CD4-positive, CD25-positive, alpha-beta regulatory T cell (primary cell): ENCODE data around the gene C13orf46. TPM values are rescaled to one million over a fixed set of nuclear protein-coding genes. Genes with fewer than 3 reads are reported as not detected.

Experiments used
- ATAC-seq, 2 donors: fragments of 150-1000 bp; cut with Tn5 transposase; one replicate each; pipeline ENCODE4 v1.10.0; 2021; ENCODE audit warnings: low read depth in 2 of 2, moderate number of reproducible peaks in 2 of 2, moderate library complexity in 1 of 2
- DNase-seq, 3 donors: peaks; one replicate each; pipeline versions ENCODE4 v3.0.0 to v3.0.0-alpha.2; 2012 to 2022; ENCODE audit warnings: mixed read lengths in 1 of 3
- H3K27ac ChIP-seq: one replicate; pipeline ENCODE4 v1.7.0; 2013; ENCODE audit warnings: mild to moderate bottlenecking, low read length; ENCODE audit not compliant: insufficient read depth, poor library complexity, severe bottlenecking
- H3K27me3 ChIP-seq: one replicate; pipeline ENCODE4 v1.7.0; 2013; ENCODE audit warnings: low read length; ENCODE audit not compliant: control insufficient read depth, insufficient read depth
- H3K36me3 ChIP-seq: one replicate; pipeline ENCODE4 v1.7.0; 2013; ENCODE audit warnings: mild to moderate bottlenecking, low read length, moderate library complexity; ENCODE audit not compliant: control insufficient read depth, insufficient read depth
- H3K4me1 ChIP-seq: 2 replicates; pipeline ENCODE4 v1.7.0; 2013; ENCODE audit warnings: mild to moderate bottlenecking, low read length; ENCODE audit not compliant: insufficient read depth, control insufficient read depth, poor library complexity, severe bottlenecking
- H3K4me3 ChIP-seq: one replicate; pipeline ENCODE4 v1.7.0; 2013; ENCODE audit warnings: low read depth, mild to moderate bottlenecking, low read length, moderate library complexity
- H3K9me3 ChIP-seq, 2 experiments: 1 replicate in 1 of 2; 2 replicates in 1 of 2; pipeline ENCODE4 v1.7.0; 2013; ENCODE audit warnings: low read length in 2 of 2, mild to moderate bottlenecking in 1 of 2, moderate library complexity in 1 of 2; ENCODE audit not compliant: control insufficient read depth in 2 of 2
- H3K27ac Mint-ChIP-seq, 3 donors: one replicate each; pipeline ENCODE4 v1.8.0; 2020 to 2022; ENCODE audit warnings: mild to moderate bottlenecking in 3 of 3, mixed read lengths in 3 of 3, moderate library complexity in 2 of 3
- H3K27me3 Mint-ChIP-seq: one replicate; pipeline ENCODE4 v1.8.0; 2022; ENCODE audit warnings: mild to moderate bottlenecking, mixed read lengths
- H3K36me3 Mint-ChIP-seq: one replicate; pipeline ENCODE4 v1.8.0; 2020; ENCODE audit warnings: mixed read lengths
- H3K4me1 Mint-ChIP-seq, 4 donors: one replicate each; pipeline ENCODE4 v1.8.0; 2020 to 2022; ENCODE audit warnings: mixed read lengths in 4 of 4, mild to moderate bottlenecking in 1 of 4
- H3K4me3 Mint-ChIP-seq, 4 donors: one replicate each; pipeline ENCODE4 v1.8.0; 2020 to 2022; ENCODE audit warnings: mild to moderate bottlenecking in 4 of 4, mixed read lengths in 4 of 4, moderate library complexity in 3 of 4
- H3K9me3 Mint-ChIP-seq, 7 donors: one replicate each; pipeline ENCODE4 v1.8.0; 2020 to 2022; ENCODE audit warnings: mixed read lengths in 7 of 7, mild to moderate bottlenecking in 3 of 7, moderate library complexity in 2 of 7
- polyA plus RNA-seq, 4 donors: library from polyadenylated mRNA; unstranded; fragments of 300-500 nt; fragmentation: Illumina TruSeq; gene quantifications; one replicate each; pipeline ENCODE4 v1.2.3, GENCODE V29; 2021
- total RNA-seq: library from RNA; stranded (reverse); gene quantifications from one replicate; pipeline ENCODE4 v1.2.3, GENCODE V29; 2022

The C13orf46 gene
- total and polyA plus RNA-seq, 5 donors from 2014 or later: 0.16 to 21.2 (median 0.55) TPM

DNA sequence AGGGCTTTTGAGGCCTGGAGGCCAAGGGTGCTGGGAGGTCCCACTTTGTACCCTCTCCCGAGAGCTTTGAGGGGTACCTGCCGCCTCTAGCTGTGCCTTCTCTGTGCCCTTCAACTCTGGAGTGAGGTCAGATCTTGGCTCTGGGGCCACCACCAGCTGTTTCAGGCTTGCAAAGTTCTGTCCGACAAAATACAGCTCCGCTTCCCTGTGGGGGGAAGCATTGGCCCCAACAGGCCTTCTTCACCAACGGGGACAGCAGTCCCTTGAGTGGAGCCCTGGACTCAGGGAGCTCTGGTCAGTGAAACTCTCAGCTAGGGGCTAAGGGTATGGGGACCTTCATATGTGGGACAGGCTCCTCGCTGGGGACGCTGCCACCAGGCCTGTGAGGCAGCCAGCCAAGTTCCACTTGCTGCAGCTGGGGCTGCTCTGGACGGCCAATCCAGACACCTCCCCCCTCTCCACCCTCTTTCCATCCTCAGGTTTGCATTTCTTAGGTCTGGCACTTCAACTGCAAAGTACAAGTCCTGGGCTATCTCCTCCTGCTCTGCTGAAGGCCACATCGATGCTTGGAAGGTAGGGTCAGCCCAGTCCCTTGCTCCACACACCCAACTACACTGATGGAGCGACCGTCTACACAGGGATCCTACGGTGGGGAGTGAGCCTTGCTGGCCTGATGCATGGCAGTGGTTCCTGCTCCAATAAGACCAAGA is 46.8 kb downstream of the C13orf46 start:
- peaks cover 0 to 5% (median 2%) of the 10 kb centered on the region in 4 donors for H3K4me1 Mint-ChIP-seq
- no peak for ATAC-seq
- H3K4me3 ChIP-seq: no peak overlapping the region
- H3K4me3 Mint-ChIP-seq: no peak overlapping the region
- H3K27ac Mint-ChIP-seq: peak overlapping the region in 1 of 3 donors; percentile 79
- no peaks in the 10 kb centered on the region for H3K36me3 Mint-ChIP-seq
- no peak for DNase-seq
- H3K27me3 Mint-ChIP-seq: peaks cover 16% of the 10 kb centered on the region
- H3K27ac ChIP-seq: no peak overlapping the region
- peaks cover under 1% of the 10 kb centered on the region for H3K27me3 ChIP-seq
- H3K4me1 ChIP-seq: no peaks in the 10 kb centered on the region
- no peaks in the 10 kb centered on the region for H3K36me3 ChIP-seq
- no peaks in the 10 kb centered on the region for H3K9me3 ChIP-seq
- H3K9me3 Mint-ChIP-seq: peaks cover 0 to 4% (median 0%) of the 10 kb centered on the region in 7 donors

DNA sequence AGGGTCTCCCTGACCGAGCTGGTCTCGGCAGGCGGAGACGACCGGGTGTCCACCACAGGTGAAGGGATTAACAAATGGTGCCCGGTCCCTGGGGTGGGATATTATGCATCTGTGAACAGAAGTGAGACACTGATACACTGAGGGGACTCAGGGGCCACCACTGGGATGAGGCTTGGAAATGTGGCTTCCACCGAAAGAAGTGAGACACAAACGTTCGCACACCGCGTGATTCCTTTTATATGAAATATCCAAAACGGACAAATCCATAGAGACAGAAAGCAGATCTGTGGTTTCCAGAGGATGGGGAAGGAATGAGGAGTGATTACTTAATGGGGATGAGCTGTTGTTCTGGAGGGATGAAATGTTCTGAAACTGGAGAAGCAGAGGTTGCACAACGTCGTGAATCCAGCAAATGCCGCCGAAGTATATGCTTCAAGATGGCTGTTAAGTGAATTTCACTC is 47.5 kb downstream of the C13orf46 start:
- Mint-ChIP-seq H3K27ac (no peak overlapping the region), H3K4me3 (no peak overlapping the region), H3K36me3 (no peaks in the 10 kb centered on the region), H3K9me3 (peaks cover 0 to 6% (median 1%) of the 10 kb centered on the region in 7 donors), H3K27me3 (peaks cover 17% of the 10 kb centered on the region), H3K4me1 (peaks cover 0 to 5% (median 0%) of the 10 kb centered on the region in 4 donors)
- H3K9me3 ChIP-seq: peaks cover 4 to 7% of the 10 kb centered on the region in 2 experiments
- H3K27ac ChIP-seq: no peak overlapping the region
- no peaks in the 10 kb centered on the region for H3K4me1 ChIP-seq
- no peak for ATAC-seq
- no peaks in the 10 kb centered on the region for H3K36me3 ChIP-seq
- H3K27me3 ChIP-seq: peaks cover 8% of the 10 kb centered on the region
- no peak overlapping the region for H3K4me3 ChIP-seq
- no peak for DNase-seq

DNA sequence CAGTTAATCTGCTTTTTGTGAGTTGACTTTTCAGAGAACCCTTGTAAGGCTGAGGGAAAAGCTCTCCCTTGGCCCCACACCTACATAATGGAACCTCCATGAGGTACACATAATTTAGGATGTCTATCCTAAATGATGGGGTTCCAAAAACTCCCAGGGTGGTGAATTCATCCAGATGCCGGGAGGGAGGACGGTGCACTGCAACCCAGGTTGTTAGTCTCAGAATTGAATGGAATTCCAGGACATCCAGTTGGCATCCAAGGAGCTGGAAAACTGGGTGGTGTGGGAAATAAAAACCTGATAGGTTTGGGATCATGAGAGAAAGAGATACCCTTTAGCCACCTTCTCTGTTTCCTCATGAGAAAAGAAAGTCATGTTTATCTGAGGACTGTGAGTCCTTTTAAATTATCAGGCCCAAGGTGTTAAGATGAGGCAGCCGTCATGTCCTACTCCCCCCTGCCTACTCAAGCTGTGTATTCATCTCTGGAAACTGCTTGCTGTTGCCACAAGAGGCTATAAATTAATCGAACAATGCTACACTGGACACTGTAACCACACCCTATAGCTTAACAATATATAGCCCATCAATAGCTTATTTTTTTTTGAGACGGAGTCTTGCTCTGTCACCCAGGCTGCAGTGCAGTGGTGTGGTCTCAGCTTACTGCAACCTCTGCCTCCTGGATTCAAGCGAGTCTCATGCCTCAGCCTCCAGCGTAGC is 49.5 kb downstream of the C13orf46 start:
- peaks cover 0 to 9% (median 1%) of the 10 kb centered on the region in 7 donors for H3K9me3 Mint-ChIP-seq
- no peaks in the 10 kb centered on the region for H3K4me1 Mint-ChIP-seq
- DNase-seq (no peak), ATAC-seq (no peak)
- Histone ChIP-seq H3K27ac (no peak overlapping the region), H3K9me3 (peaks cover 7 to 9% of the 10 kb centered on the region in 2 experiments), H3K36me3 (no peaks in the 10 kb centered on the region), H3K27me3 (peaks cover 8% of the 10 kb centered on the region), H3K4me3 (no peak overlapping the region), H3K4me1 (no peaks in the 10 kb centered on the region)
- H3K4me3 Mint-ChIP-seq: no peak overlapping the region
- H3K27ac Mint-ChIP-seq: no peak overlapping the region
- no peaks in the 10 kb centered on the region for H3K36me3 Mint-ChIP-seq
- H3K27me3 Mint-ChIP-seq: peaks cover 17% of the 10 kb centered on the region

DNA sequence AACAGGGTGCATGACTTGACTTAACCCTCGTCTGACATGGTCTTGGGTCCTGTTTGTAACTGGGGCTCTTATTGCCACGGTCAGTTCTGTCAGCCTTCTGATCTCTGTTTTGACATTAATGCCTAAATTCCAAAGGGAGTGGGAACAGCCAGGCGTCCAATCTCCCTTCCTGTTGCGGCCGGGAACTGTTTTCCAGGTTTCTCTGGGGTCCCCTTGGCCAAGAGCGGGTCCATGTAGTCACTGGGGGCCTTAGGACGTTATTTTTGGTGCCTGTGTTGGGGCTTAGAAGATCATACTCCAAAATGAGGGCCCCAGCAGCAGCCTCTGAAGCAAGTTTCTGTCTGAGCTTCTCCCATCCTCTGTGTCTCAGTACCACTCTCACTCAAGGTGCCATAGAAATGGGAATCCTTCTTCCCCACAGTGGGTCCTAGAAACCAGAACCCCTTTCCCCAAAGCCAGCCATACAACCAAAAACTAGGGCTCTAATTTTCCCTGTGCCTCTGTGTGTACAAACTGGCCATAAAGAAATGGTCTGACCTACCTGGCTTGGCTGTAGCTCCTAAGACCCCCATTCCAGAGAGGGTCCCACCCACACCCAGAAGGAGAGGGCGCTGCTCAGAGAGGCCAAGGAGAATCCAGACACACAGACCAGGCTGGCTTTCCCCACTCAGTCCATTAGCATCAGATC is 50.4 kb downstream of the C13orf46 start:
- no peaks in the 10 kb centered on the region for H3K4me1 Mint-ChIP-seq
- H3K4me3 Mint-ChIP-seq: no peak overlapping the region
- ATAC-seq (no peak), DNase-seq (no peak)
- H3K4me1 ChIP-seq: no peaks in the 10 kb centered on the region
- H3K27me3 ChIP-seq: peaks cover 8% of the 10 kb centered on the region
- no peak overlapping the region for H3K27ac ChIP-seq
- H3K36me3 ChIP-seq: no peaks in the 10 kb centered on the region
- peaks cover 0 to 9% (median 1%) of the 10 kb centered on the region in 7 donors for H3K9me3 Mint-ChIP-seq
- no peak overlapping the region for H3K4me3 ChIP-seq
- H3K36me3 Mint-ChIP-seq: no peaks in the 10 kb centered on the region
- no peak overlapping the region for H3K27ac Mint-ChIP-seq
- peaks cover 17% of the 10 kb centered on the region for H3K27me3 Mint-ChIP-seq
- H3K9me3 ChIP-seq: peaks cover 7 to 9% of the 10 kb centered on the region in 2 experiments

DNA sequence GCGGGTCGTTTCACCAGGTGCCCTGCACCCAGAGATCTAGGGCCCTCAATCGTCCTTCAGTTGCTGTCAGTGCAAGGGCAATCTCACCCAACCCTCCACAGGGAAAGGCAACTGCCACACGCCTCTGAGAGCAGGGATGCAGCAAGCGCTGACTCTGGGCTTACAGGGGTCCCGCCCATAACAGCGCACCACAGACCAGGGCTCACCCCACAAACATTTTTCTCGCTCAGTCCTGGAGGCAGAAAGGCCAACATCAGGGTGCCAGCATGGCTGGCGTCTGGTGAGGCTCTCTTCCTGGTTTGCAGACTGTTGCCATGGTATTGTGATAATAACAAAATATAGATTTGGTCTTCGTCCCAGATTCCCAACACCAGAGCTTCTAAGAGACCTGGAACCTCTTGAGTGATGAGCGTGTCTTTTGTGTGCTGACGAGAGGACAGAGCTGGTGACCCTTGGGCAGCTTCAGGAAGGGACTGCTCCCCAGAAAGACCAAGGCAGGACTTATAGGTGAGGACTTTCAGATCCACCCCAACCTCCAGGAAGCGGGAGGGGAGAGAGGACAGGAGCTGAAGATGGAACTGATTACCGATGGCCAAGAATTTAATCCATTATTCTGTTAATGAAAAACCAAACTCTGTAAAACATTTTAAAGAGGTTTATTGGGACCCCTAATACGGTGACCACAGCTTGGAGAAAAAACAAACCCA is 51.3 kb downstream of the C13orf46 start:
- Histone ChIP-seq H3K4me3 (no peak overlapping the region), H3K9me3 (peaks cover 7 to 9% of the 10 kb centered on the region in 2 experiments), H3K27me3 (peaks cover 8% of the 10 kb centered on the region), H3K4me1 (no peaks in the 10 kb centered on the region), H3K36me3 (no peaks in the 10 kb centered on the region), H3K27ac (no peak overlapping the region)
- peaks cover 0 to 9% (median 1%) of the 10 kb centered on the region in 7 donors for H3K9me3 Mint-ChIP-seq
- no peaks in the 10 kb centered on the region for H3K36me3 Mint-ChIP-seq
- peaks cover 17% of the 10 kb centered on the region for H3K27me3 Mint-ChIP-seq
- DNase-seq (no peak), ATAC-seq (no peak)
- no peaks in the 10 kb centered on the region for H3K4me1 Mint-ChIP-seq
- no peak overlapping the region for H3K27ac Mint-ChIP-seq
- no peak overlapping the region for H3K4me3 Mint-ChIP-seq

DNA sequence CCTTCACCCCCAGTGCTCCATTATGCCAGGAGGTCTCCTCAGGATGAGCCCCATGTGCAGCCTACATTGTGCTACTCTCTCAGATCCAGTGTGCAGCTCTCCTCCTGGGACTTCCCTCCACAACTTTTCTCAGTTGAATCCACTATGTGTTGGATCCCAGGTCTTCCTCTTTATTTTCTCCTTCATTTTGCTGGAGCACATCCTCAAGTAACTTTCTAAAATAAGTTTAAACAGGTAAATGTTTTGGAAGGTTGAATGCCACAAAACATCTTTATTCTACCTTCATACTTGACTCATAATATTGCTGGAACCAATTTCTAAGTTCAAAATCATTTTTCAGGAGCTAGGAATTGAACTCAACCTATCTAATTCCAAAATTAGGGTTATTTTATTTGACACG is 52.1 kb downstream of the C13orf46 start:
- no peak overlapping the region for H3K4me3 Mint-ChIP-seq
- ATAC-seq (no peak), DNase-seq (no peak)

DNA sequence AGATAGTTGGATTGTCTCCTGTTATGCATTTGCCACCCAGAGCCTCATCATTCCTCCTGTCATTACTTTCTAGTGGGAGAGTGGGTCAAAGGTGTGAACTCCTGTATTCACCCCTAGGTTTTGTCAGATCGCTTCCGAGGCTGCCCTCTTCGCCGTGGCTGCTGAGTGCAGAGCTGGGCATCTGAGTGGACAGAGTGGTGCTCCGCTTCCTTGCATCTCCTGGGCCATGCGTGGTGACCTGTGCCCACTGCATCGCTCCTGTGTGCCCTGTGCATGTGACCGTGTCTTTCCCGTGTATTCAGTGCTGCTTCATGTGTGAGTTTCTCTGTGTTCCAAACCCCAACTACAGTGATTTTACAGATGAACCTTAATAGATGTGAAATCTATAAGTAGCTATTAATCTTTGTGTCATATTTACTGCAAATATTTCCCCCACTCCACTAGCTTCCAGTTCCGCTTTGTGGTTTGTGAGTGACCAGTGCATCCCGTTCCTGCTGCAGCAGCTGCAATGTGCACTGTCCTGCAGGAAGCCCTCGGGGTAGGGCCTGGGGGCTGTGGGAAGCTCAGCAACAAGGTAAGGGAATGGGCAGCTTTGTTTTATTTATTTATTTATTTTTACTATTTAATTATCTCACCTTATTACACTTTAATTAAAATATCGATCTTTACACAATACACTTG is 53.1 kb downstream of the C13orf46 start:
- no peak overlapping the region for H3K27ac ChIP-seq
- ATAC-seq (no peak), DNase-seq (no peak)
- no peaks in the 10 kb centered on the region for H3K36me3 ChIP-seq
- peaks cover 7 to 9% of the 10 kb centered on the region in 2 experiments for H3K9me3 ChIP-seq
- H3K4me3 Mint-ChIP-seq: no peak overlapping the region
- peaks cover 0 to 9% (median 4%) of the 10 kb centered on the region in 7 donors for H3K9me3 Mint-ChIP-seq
- H3K27ac Mint-ChIP-seq: peak overlapping the region in 1 of 3 donors; percentile 32
- no peaks in the 10 kb centered on the region for H3K4me1 ChIP-seq
- H3K36me3 Mint-ChIP-seq: no peaks in the 10 kb centered on the region
- H3K4me1 Mint-ChIP-seq: no peaks in the 10 kb centered on the region
- peaks cover 8% of the 10 kb centered on the region for H3K27me3 Mint-ChIP-seq
- H3K4me3 ChIP-seq: no peak overlapping the region
- peaks cover 11% of the 10 kb centered on the region for H3K27me3 ChIP-seq

More for the DNA sequence above, 52.1 kb downstream of the C13orf46 start:
- Histone ChIP-seq H3K9me3 (peaks cover 7 to 9% of the 10 kb centered on the region in 2 experiments), H3K36me3 (no peaks in the 10 kb centered on the region), H3K27me3 (peaks cover 8% of the 10 kb centered on the region), H3K4me3 (no peak overlapping the region), H3K4me1 (no peaks in the 10 kb centered on the region), H3K27ac (no peak overlapping the region)
- Mint-ChIP-seq H3K36me3 (no peaks in the 10 kb centered on the region), H3K4me1 (no peaks in the 10 kb centered on the region), H3K27me3 (peaks cover 17% of the 10 kb centered on the region), H3K9me3 (peaks cover 0 to 9% (median 1%) of the 10 kb centered on the region in 7 donors), H3K27ac (peak overlapping the region in 1 of 3 donors; percentile 38)
